ENCODE data around the gene VAT1L.

Gene VAT1L

DNA sequence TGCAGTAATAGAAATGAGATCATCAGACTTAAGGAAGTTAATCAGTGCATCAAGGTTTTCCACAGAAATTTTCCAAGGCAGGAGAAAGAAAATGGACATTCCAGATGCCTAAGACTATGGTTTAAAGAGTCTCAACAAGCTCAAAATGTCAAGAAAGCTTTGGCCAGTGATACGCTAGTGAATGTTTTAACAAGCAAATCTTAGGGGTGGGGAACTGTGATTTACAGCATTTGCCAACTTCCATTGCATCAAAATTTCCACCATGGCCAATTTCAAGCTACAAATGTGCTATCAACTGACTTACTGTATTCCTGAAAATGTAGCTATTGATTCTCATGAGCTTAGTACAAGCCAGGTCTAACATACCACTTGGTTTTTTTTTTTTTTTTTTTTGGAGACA lies 151.6 kb downstream of the VAT1L start:
- Histone ChIP-seq H2BK12ac (ENCODE audit: low read length in 2 of 2) (no peak overlapping the region), H3K4me3 (ENCODE audit: insufficient read depth in 1 of 2, low read depth in 1 of 2, low read length in 2 of 2) (no peak overlapping the region), H3K4me2 (ENCODE audit: low read length, poor library complexity, severe bottlenecking) (no peak overlapping the region), H2AFZ (ENCODE audit: low read depth, low read length) (no peak overlapping the region), H3K9me3 (ENCODE audit: control insufficient read depth, low read length) (no peaks in the 10 kb centered on the region), H4K91ac (ENCODE audit: low read length) (no peak overlapping the region), H3K36me3 (ENCODE audit: control insufficient read depth in 1 of 2, insufficient read depth in 2 of 2, low read depth in 1 of 2, low read length in 2 of 2) (no peaks in the 10 kb centered on the region), H3K27me3 (ENCODE audit: control insufficient read depth in 1 of 2, insufficient read depth in 1 of 2, low read length in 2 of 2) (no peaks in the 10 kb centered on the region), H2BK15ac (ENCODE audit: low read depth, poor library complexity, severe bottlenecking) (no peak overlapping the region), H3K27ac (ENCODE audit: low read length, poor library complexity, severe bottlenecking) (no peak overlapping the region), H3K23ac (ENCODE audit: low read length in 2 of 2) (no peak overlapping the region), H4K8ac (ENCODE audit: low read length) (no peak overlapping the region), H2BK120ac (ENCODE audit: low read depth, low read length) (no peak overlapping the region), H3K9ac (ENCODE audit: low read length) (no peak overlapping the region), H3K18ac (ENCODE audit: low read depth in 1 of 2, low read length in 2 of 2) (no peak overlapping the region), H2BK5ac (ENCODE audit: low read depth, low read length, poor library complexity, severe bottlenecking) (no peak overlapping the region), H2AK5ac (ENCODE audit: low read length, severe bottlenecking) (no peak overlapping the region), H3K4ac (ENCODE audit: low read depth in 1 of 2, low read length in 2 of 2) (no peak overlapping the region), H3K79me1 (replicated peaks; ENCODE audit: low read length, poor library complexity, severe bottlenecking) (no peaks in the 10 kb centered on the region), H3K4me1 (ENCODE audit: control insufficient read depth, insufficient read depth, low read depth, low read length) (no peaks in the 10 kb centered on the region), H3K14ac (ENCODE audit: low read length in 2 of 2) (no peak overlapping the region)
- no peak for DNase-seq
- WGBS, result 100% methylated on average over 1 of the region's 1 CpG

DNA sequence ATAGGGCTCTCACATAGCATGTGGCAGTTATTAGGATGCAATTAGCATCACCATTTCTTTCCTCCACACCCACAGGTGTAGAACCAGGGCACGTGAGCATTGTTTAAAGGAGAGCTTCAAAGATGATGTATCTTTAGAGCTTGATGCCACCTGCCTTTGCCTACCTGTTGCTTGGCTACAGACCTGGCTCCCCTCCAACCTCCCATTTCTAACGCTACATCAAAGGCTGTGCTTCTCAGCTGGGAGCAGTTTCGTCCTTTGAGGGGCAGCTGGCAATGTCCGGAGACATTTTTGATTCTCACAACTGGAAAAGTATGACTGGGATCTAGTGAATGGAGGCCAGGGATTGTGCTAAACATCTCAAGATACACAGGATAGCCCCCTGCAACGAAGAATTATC lies 155.4 kb downstream of the VAT1L start:
- Histone ChIP-seq H2BK15ac (ENCODE audit: low read depth, poor library complexity, severe bottlenecking) (no peak overlapping the region), H3K36me3 (ENCODE audit: control insufficient read depth in 1 of 2, insufficient read depth in 2 of 2, low read depth in 1 of 2, low read length in 2 of 2) (no peaks in the 10 kb centered on the region), H3K9ac (ENCODE audit: low read length) (no peak overlapping the region), H3K23ac (ENCODE audit: low read length in 2 of 2) (no peak overlapping the region), H3K4ac (ENCODE audit: low read depth in 1 of 2, low read length in 2 of 2) (no peak overlapping the region), H3K14ac (ENCODE audit: low read length in 2 of 2) (no peak overlapping the region), H2AK5ac (ENCODE audit: low read length, severe bottlenecking) (no peak overlapping the region), H3K27ac (ENCODE audit: low read length, poor library complexity, severe bottlenecking) (no peak overlapping the region), H3K4me2 (ENCODE audit: low read length, poor library complexity, severe bottlenecking) (no peak overlapping the region), H3K18ac (ENCODE audit: low read depth in 1 of 2, low read length in 2 of 2) (no peak overlapping the region), H2BK12ac (ENCODE audit: low read length in 2 of 2) (peak overlapping the region in 1 of 2 experiments; percentile 54), H3K4me3 (ENCODE audit: insufficient read depth in 1 of 2, low read depth in 1 of 2, low read length in 2 of 2) (no peak overlapping the region), H3K9me3 (ENCODE audit: control insufficient read depth, low read length) (no peaks in the 10 kb centered on the region), H4K91ac (ENCODE audit: low read length) (no peak overlapping the region), H2BK5ac (ENCODE audit: low read depth, low read length, poor library complexity, severe bottlenecking) (no peak overlapping the region), H3K4me1 (ENCODE audit: control insufficient read depth, insufficient read depth, low read depth, low read length) (no peaks in the 10 kb centered on the region), H3K27me3 (ENCODE audit: control insufficient read depth in 1 of 2, insufficient read depth in 1 of 2, low read length in 2 of 2) (no peaks in the 10 kb centered on the region), H2AFZ (ENCODE audit: low read depth, low read length) (no peak overlapping the region), H2BK120ac (ENCODE audit: low read depth, low read length) (no peak overlapping the region), H3K79me1 (replicated peaks; ENCODE audit: low read length, poor library complexity, severe bottlenecking) (no peaks in the 10 kb centered on the region), H4K8ac (ENCODE audit: low read length) (no peak overlapping the region)
- no peak for DNase-seq
- 93% methylated on average over 4 of the region's 5 CpGs for WGBS

DNA sequence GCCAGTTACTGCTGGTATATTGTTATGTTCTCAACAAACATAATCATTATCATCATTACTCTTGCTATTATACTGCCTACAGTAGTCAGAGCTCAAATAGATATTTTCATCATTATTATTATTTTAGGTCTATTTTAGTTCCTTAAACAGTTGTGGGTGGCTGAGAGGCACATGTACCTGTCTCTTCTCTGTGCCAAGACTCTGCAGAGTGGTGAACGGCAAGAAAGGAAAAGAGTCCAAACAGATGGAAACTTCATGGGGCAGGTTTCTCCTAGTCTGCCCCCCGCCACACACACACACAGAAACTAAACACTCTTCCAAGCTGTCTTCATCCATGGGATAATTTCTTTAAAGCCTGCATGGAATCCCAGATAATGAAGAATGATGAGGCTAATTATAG lies 156.3 kb downstream of the VAT1L start:
- Histone ChIP-seq H3K23ac (ENCODE audit: low read length in 2 of 2) (no peak overlapping the region), H4K91ac (ENCODE audit: low read length) (no peak overlapping the region), H4K8ac (ENCODE audit: low read length) (no peak overlapping the region), H3K27ac (ENCODE audit: low read length, poor library complexity, severe bottlenecking) (no peak overlapping the region), H3K4me3 (ENCODE audit: insufficient read depth in 1 of 2, low read depth in 1 of 2, low read length in 2 of 2) (no peak overlapping the region), H3K9me3 (ENCODE audit: control insufficient read depth, low read length) (no peaks in the 10 kb centered on the region), H3K18ac (ENCODE audit: low read depth in 1 of 2, low read length in 2 of 2) (no peak overlapping the region), H3K36me3 (ENCODE audit: control insufficient read depth in 1 of 2, insufficient read depth in 2 of 2, low read depth in 1 of 2, low read length in 2 of 2) (no peaks in the 10 kb centered on the region), H2BK5ac (ENCODE audit: low read depth, low read length, poor library complexity, severe bottlenecking) (no peak overlapping the region), H2BK12ac (ENCODE audit: low read length in 2 of 2) (no peak overlapping the region), H3K27me3 (ENCODE audit: control insufficient read depth in 1 of 2, insufficient read depth in 1 of 2, low read length in 2 of 2) (no peaks in the 10 kb centered on the region), H3K14ac (ENCODE audit: low read length in 2 of 2) (no peak overlapping the region), H2AFZ (ENCODE audit: low read depth, low read length) (no peak overlapping the region), H2AK5ac (ENCODE audit: low read length, severe bottlenecking) (no peak overlapping the region), H3K9ac (ENCODE audit: low read length) (no peak overlapping the region), H3K79me1 (replicated peaks; ENCODE audit: low read length, poor library complexity, severe bottlenecking) (no peaks in the 10 kb centered on the region), H3K4ac (ENCODE audit: low read depth in 1 of 2, low read length in 2 of 2) (no peak overlapping the region), H2BK120ac (ENCODE audit: low read depth, low read length) (no peak overlapping the region), H3K4me1 (ENCODE audit: control insufficient read depth, insufficient read depth, low read depth, low read length) (no peaks in the 10 kb centered on the region), H3K4me2 (ENCODE audit: low read length, poor library complexity, severe bottlenecking) (no peak overlapping the region), H2BK15ac (ENCODE audit: low read depth, poor library complexity, severe bottlenecking) (no peak overlapping the region)
- no peak for DNase-seq
- WGBS, result 90% methylated on average over 1 of the region's 2 CpGs

DNA sequence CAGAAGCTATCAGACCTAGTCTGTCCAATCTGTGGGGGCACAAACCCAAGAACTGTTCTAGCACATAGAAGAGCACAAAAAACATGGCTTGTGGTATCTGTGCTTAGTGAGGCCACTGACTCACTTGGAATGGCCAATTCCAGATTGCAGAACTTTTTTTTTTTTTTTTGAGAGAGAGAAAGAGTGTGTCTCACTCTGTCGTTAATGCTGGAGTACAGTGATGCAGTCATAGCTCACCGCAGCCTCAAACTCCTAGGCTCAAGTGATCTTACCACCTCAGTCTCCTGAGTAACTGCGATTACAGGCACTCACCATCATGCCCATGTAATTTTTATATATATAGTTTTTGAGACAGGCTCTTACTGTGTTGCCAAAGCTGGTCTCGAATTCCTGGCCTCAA lies 156.8 kb downstream of the VAT1L start:
- Histone ChIP-seq H2AK5ac (ENCODE audit: low read length, severe bottlenecking) (no peak overlapping the region), H3K4me1 (ENCODE audit: control insufficient read depth, insufficient read depth, low read depth, low read length) (no peaks in the 10 kb centered on the region), H3K79me1 (replicated peaks; ENCODE audit: low read length, poor library complexity, severe bottlenecking) (no peaks in the 10 kb centered on the region), H2BK5ac (ENCODE audit: low read depth, low read length, poor library complexity, severe bottlenecking) (no peak overlapping the region), H3K9ac (ENCODE audit: low read length) (no peak overlapping the region), H2BK12ac (ENCODE audit: low read length in 2 of 2) (no peak overlapping the region), H3K4ac (ENCODE audit: low read depth in 1 of 2, low read length in 2 of 2) (no peak overlapping the region), H3K36me3 (ENCODE audit: control insufficient read depth in 1 of 2, insufficient read depth in 2 of 2, low read depth in 1 of 2, low read length in 2 of 2) (no peaks in the 10 kb centered on the region), H2BK15ac (ENCODE audit: low read depth, poor library complexity, severe bottlenecking) (no peak overlapping the region), H3K18ac (ENCODE audit: low read depth in 1 of 2, low read length in 2 of 2) (no peak overlapping the region), H3K27ac (ENCODE audit: low read length, poor library complexity, severe bottlenecking) (no peak overlapping the region), H2BK120ac (ENCODE audit: low read depth, low read length) (no peak overlapping the region), H3K27me3 (ENCODE audit: control insufficient read depth in 1 of 2, insufficient read depth in 1 of 2, low read length in 2 of 2) (no peaks in the 10 kb centered on the region), H3K4me2 (ENCODE audit: low read length, poor library complexity, severe bottlenecking) (no peak overlapping the region), H4K8ac (ENCODE audit: low read length) (no peak overlapping the region), H3K4me3 (ENCODE audit: insufficient read depth in 1 of 2, low read depth in 1 of 2, low read length in 2 of 2) (no peak overlapping the region), H3K9me3 (ENCODE audit: control insufficient read depth, low read length) (no peaks in the 10 kb centered on the region), H3K23ac (ENCODE audit: low read length in 2 of 2) (no peak overlapping the region), H4K91ac (ENCODE audit: low read length) (no peak overlapping the region), H2AFZ (ENCODE audit: low read depth, low read length) (no peak overlapping the region), H3K14ac (ENCODE audit: low read length in 2 of 2) (no peak overlapping the region)
- peak; percentile 54 for DNase-seq
- WGBS, result 100% methylated on average over 1 of the region's 4 CpGs

Data from mesenchymal stem cell (in vitro differentiated cells and primary cell).